ENCODE results near the gene CHD6. TPM values are rescaled to one million over a fixed set of nuclear protein-coding genes. Genes with fewer than 3 reads are reported as not detected.

CHD6 gene
- total RNA-seq (2016; rRNA removed; fragmentation: Illumina TruSeq; extraction: Trizol) (33.9 and 52.0 TPM in 2 replicates), polyA plus RNA-seq (2011; rRNA removed) (14.0 and 14.4 TPM in 2 replicates), polyA minus RNA-seq (2011; rRNA and poly(A)+ RNA removed; ENCODE audit: low replicate concordance) (24.1 and 40.6 TPM in 2 replicates), Bru-seq, nascent RNA (percentile 94 among the genes with signal in this experiment), BruChase-seq, experiment 1, labeled RNA remaining after a 6-hour chase (percentile 87 among the genes with signal in this experiment), BruChase-seq, experiment 2, labeled RNA remaining after a 2-hour chase (percentile 88 among the genes with signal in this experiment)
- 383 and 424 TPM in 2 replicates for total RNA-seq (2016; cell fraction: cytosol; rRNA removed; fragmentation: Illumina TruSeq; extraction: Trizol; ENCODE audit: low read depth)
- 30.5 and 56.1 TPM in 2 replicates for total RNA-seq (2016; cell fraction: insoluble cytoplasmic fraction; rRNA removed; fragmentation: Illumina TruSeq; extraction: Trizol)
- total RNA-seq (2016; cell fraction: membrane; rRNA removed; fragmentation: Illumina TruSeq; extraction: Trizol), result 103 and 120 TPM in 2 replicates
- 105 and 132 TPM in 2 replicates for total RNA-seq (2016; cell fraction: nucleus; rRNA removed; fragmentation: Illumina TruSeq; extraction: Trizol)
- 6.8 and 8.2 TPM in 2 replicates for polyA plus RNA-seq (2011; cell fraction: cytosol; rRNA removed)
- 66.8 and 70.6 TPM in 2 replicates for polyA plus RNA-seq (2011; cell fraction: nucleus; rRNA removed)
- polyA plus RNA-seq (2012), result 21.8 and 27.4 TPM in 2 replicates
- polyA plus RNA-seq (2016; cell fraction: cytosol; fragmentation: Illumina TruSeq; extraction: Trizol; ENCODE audit: low read depth), result 0.45 and 0.47 TPM in 2 replicates
- polyA plus RNA-seq (2016; cell fraction: insoluble cytoplasmic fraction; fragmentation: Illumina TruSeq; extraction: Trizol; ENCODE audit: low read depth), result 8.5 and 8.8 TPM in 2 replicates
- 0.95 and 1.2 TPM in 2 replicates for polyA plus RNA-seq (2016; cell fraction: membrane; fragmentation: Illumina TruSeq; extraction: Trizol; ENCODE audit: low read depth)
- polyA plus RNA-seq (2016; cell fraction: nucleus; fragmentation: Illumina TruSeq; extraction: Trizol; ENCODE audit: insufficient read depth, low read depth), result 53.6 and 57.4 TPM in 2 replicates
- 16.1 and 19.3 TPM in 2 replicates for polyA minus RNA-seq (2011; cell fraction: cytosol; rRNA and poly(A)+ RNA removed)
- 257 and 299 TPM in 2 replicates for polyA minus RNA-seq (2011; cell fraction: nucleus; rRNA and poly(A)+ RNA removed)
- long read RNA-seq, experiment 1, partial matches to known transcripts, result 7 of 12 reads
- long read RNA-seq, experiment 1, other reads (novel, unspliced or antisense), result 4 of 12 reads
- long read RNA-seq, experiment 2, partial matches to known transcripts, result 9 of 21 reads
- long read RNA-seq, experiment 2, other reads (novel, unspliced or antisense), result 12 of 21 reads

- BruUV-seq (replicated peaks), result no TSS peak
- ATAC-seq (peak; percentile 98), FAIRE-seq (peak; percentile 90), DNase-seq (ENCODE audit: low spot score) (peak; percentile 100)
- H2AFZ ChIP-seq (ENCODE audit: low read length), result peak within 1 kb of the TSS; percentile 38
- H3K9me3 ChIP-seq (ENCODE audit: low read length), result no peaks in the 10 kb centered on the region
- peak within 1 kb of the TSS; percentile 83 for H3K9ac ChIP-seq (ENCODE audit: insufficient read depth, low read depth, low read length)
- in situ Hi-C loops (cut with HindIII; ENCODE audit: extremely low pct_ligation_motif_present, low pct_unique_long_range_greater_than_20kb), result no loop called here
- peaks cover 41% of the 10 kb centered on the region for H4K20me1 ChIP-seq (ENCODE audit: insufficient read depth, low read length)
- intact Hi-C loops (cut with micrococcal nuclease; ENCODE audit: unreplicated experiment), result loop anchor here (1.0 to 5.0 kb wide), 5 partner anchors 41 to 151 kb away; no protein-coding TSS in a partner anchor
- H3K79me2 ChIP-seq (ENCODE audit: insufficient read depth, low read length), result peaks cover 45% of the 10 kb centered on the region
- peak within 1 kb of the TSS; percentile 87 to 99 (median 96) for H3K4me3 ChIP-seq (replicated peaks in 1 of 3; ENCODE audit: insufficient read depth in 1 of 3, low read depth in 2 of 3, low read length in 3 of 3)
- H3K27me3 ChIP-seq (ENCODE audit: control insufficient read depth in 1 of 2, insufficient read depth in 2 of 2, low read length in 2 of 2), result no peaks in the 10 kb centered on the region; a peak in 1 of 5 replicates
- peak within 1 kb of the TSS; percentile 91 for H3K4me2 ChIP-seq (ENCODE audit: low read depth, low read length)
- peaks cover 1 to 3% of the 10 kb centered on the region in 2 experiments; a peak in 2 of 5 replicates for H3K36me3 ChIP-seq (replicated peaks in 1 of 2; ENCODE audit: control insufficient read depth in 1 of 2, insufficient read depth in 2 of 2, low read length in 2 of 2)
- WGBS (ENCODE audit: low lambda C conversion rate), result under 1% methylated on average over 38 of the region's 102 CpGs
- CTCF ChIA-PET (ENCODE audit: low intra/inter-chr PET ratio, low total read pairs), result no interaction called here
- POLR2A ChIA-PET, result interaction anchor here (0.6 to 3.3 kb wide), 24 partner anchors 12 to 1940 kb away, joined by 3 to 29 read pairs (median 4); partner anchors contain the start of genes LPIN3, SGK2 and ZHX3
- peak within 1 kb of the TSS; percentile 85 for H3K27ac ChIP-seq (ENCODE audit: extremely low read length, insufficient read depth, low read length)
- peaks cover 45% of the 10 kb centered on the region for H3K4me1 ChIP-seq (ENCODE audit: insufficient read depth, low read length)
- TF ChIP-seq ZNF546 (CRISPR knock-in tag; conservative IDR thresholded peaks at IDR 0.05), result peak; percentile 33; the same call in 1 of the 2 replicates
- TF ChIP-seq ZBTB4 (CRISPR knock-in tag; IDR thresholded peaks at IDR 0.05; ENCODE audit: borderline replicate concordance), result no peak
- peak; percentile 59 for TF ChIP-seq TEAD3 (CRISPR knock-in tag; optimal IDR thresholded peaks at IDR 0.05; ENCODE audit: borderline replicate concordance)
- TF ChIP-seq ZFP91 (CRISPR knock-in tag; IDR thresholded peaks at IDR 0.05; ENCODE audit: borderline replicate concordance), result 0 out of 2 replicates have a peak, but pooled peaks have one; percentile 7
- no peak for TF ChIP-seq SRSF4 (IDR thresholded peaks at IDR 0.05; ENCODE audit: low read depth, low read length, poor library complexity, severe bottlenecking)
- TF ChIP-seq PBX2 (CRISPR knock-in tag; IDR thresholded peaks at IDR 0.05), result peak; percentile 100
- TF ChIP-seq DNMT3B (CRISPR knock-in tag; conservative IDR thresholded peaks at IDR 0.05), result 0 out of 2 replicates have a peak, but pooled peaks have one; percentile 14
- TF ChIP-seq HDAC2 (CRISPR knock-in tag; IDR thresholded peaks at IDR 0.05), result peak; percentile 28; the same call in 1 of the 2 replicates
These were observed at the start of gene CHD6 for GRCh38 chr20:41617902-41618806. CHD6 (minus strand) TSS chr20:41618377; CDS start chr20:41551337, 67,040 bp downstream.

Measured in HepG2 (cell line).